ENCODE results near the gene IFNL1.

GRCh38 chr19:39329948-39330347 lies 33.7 kb downstream of the IFNL1 start:
- no peak for TF ChIP-seq REST (IDR thresholded peaks at IDR 0.05; ENCODE audit: insufficient read depth in 1 of 2, low read depth in 2 of 2, low read length in 2 of 2)
- TF ChIP-seq POLR2AphosphoS5 (IDR thresholded peaks at IDR 0.05; ENCODE audit: low read depth, low read length), result no peak
- TF ChIP-seq TAF1 (IDR thresholded peaks at IDR 0.05; ENCODE audit: borderline replicate concordance, insufficient read depth, low read length), result no peak
- TF ChIP-seq SIN3A (IDR thresholded peaks at IDR 0.05; ENCODE audit: borderline replicate concordance, insufficient read depth, low read length), result no peak
- TF ChIP-seq FOXP2 (optimal IDR thresholded peaks at IDR 0.05; ENCODE audit: borderline replicate concordance, extremely low read depth, extremely low read length, insufficient read depth), result no peak

All from PFSK-1 (cell line).